Measurements from ENCODE around the gene TMEM121. TPM values are rescaled to one million over a fixed set of nuclear protein-coding genes. Genes with fewer than 3 reads are reported as not detected.

TMEM121 gene
- total RNA-seq, 4 donors from 2014 or later: 1.7 to 4.2 (median 2.7) TPM

DNA sequence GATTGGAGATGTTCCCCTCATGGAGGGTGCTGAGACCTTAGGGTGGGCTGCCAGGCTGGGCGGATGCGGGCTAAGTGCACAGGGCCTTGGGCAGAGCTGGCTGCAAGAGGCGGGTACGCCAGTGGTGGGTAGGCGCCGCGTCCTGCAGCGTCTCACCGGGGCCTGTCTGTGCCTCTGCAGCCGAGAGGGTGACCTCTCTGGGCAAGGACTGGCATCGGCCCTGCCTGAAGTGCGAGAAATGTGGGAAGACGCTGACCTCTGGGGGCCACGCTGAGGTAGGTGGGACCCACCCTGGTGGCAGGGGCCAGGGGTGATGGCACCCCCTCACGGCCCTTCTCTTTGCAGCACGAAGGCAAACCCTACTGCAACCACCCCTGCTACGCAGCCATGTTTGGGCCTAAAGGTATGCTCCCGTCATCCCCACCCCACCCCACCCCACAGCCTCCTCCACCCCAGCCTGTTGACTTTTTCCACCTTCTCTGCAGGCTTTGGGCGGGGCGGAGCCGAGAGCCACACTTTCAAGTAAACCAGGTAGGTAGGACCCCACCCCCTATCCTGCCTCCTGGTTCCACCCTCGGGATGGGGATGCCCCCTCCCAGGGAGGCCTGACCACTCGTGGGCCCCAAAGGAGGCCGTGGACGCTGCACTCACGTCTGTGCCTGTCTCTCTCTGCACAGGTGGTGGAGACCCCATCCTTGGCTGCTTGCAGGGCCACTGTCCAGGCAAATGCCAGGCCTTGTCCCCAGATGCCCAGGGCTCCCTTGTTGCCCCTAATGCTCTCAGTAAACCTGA is 38.2 kb upstream of the TMEM121 start:
- DNase-seq (ENCODE audit: low spot score in 2 of 2): no peak
- WGBS: 38% methylated on average over 8 of the region's 26 CpGs
- TF ChIP-seq POLR2AphosphoS5 (IDR thresholded peaks at IDR 0.05): no peak
- TF ChIP-seq, protein P1, sequence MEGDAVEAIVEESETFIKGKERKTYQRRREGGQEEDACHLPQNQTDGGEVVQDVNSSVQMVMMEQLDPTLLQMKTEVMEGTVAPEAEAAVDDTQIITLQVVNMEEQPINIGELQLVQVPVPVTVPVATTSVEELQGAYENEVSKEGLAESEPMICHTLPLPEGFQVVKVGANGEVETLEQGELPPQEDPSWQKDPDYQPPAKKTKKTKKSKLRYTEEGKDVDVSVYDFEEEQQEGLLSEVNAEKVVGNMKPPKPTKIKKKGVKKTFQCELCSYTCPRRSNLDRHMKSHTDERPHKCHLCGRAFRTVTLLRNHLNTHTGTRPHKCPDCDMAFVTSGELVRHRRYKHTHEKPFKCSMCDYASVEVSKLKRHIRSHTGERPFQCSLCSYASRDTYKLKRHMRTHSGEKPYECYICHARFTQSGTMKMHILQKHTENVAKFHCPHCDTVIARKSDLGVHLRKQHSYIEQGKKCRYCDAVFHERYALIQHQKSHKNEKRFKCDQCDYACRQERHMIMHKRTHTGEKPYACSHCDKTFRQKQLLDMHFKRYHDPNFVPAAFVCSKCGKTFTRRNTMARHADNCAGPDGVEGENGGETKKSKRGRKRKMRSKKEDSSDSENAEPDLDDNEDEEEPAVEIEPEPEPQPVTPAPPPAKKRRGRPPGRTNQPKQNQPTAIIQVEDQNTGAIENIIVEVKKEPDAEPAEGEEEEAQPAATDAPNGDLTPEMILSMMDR (IDR thresholded peaks at IDR 0.05): no peak
- TF ChIP-seq POLR2A (IDR thresholded peaks at IDR 0.05): no peak
- no peak for TF ChIP-seq EP300 (IDR thresholded peaks at IDR 0.05)
- no peaks in the 10 kb centered on the region for H3K27me3 ChIP-seq
- H3K4me3 ChIP-seq: peak overlapping the region; percentile 82
- no peaks in the 10 kb centered on the region for H3K9me3 ChIP-seq
- peaks cover 87% of the 10 kb centered on the region for H3K4me1 ChIP-seq
- H3K36me3 ChIP-seq: peaks cover under 1% of the 10 kb centered on the region
- H3K27ac ChIP-seq: peak overlapping the region; percentile 90

DNA sequence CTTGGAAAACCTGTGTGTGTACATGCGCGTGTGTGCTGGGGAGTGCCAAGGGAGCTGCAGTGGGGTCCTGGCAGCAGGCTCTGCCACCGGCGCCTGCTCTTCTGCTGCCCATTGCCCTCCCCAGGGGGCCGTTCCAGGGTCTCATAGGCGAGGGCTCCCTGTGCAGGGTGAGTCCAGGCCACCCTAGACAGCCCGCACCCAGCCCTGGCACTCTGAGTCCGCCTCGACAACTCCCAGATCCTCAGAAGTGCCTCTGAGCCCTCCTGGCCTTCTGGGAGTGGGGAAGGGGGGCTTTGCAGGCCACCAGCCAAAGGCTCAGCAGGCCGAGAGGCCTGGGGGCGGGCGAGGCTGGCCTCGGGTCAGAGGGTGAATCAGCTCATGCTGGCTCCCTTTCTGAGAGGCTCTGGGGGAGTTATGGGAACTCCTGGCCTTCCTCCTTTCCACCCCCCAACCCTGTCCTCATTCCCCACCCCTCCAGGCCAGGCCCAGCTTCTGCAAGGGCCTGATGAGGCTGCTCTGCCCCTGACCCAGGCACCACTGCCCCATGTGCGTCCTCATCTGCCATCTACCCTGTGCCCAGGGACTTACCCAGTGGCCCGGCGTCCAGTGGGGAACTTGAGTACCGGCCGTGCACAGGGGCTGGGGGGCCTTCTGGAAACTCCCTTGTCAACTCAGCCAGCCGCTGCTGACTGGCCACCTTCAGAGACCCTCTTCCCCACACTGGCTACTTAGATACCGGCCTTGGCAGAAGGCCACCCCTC is 37.4 kb upstream of the TMEM121 start:
- peak overlapping the region; percentile 90 for H3K27ac ChIP-seq
- H3K4me1 ChIP-seq: peaks cover 80% of the 10 kb centered on the region
- no peaks in the 10 kb centered on the region for H3K27me3 ChIP-seq
- peak overlapping the region; percentile 82 for H3K4me3 ChIP-seq
- whole genome bisulfite sequencing: 11% methylated on average over 15 of the region's 20 CpGs
- H3K36me3 ChIP-seq: peaks cover 5% of the 10 kb centered on the region
- H3K9me3 ChIP-seq: no peaks in the 10 kb centered on the region
- TF ChIP-seq, protein P1 (IDR thresholded peaks at IDR 0.05): no peak
- TF ChIP-seq POLR2AphosphoS5 (IDR thresholded peaks at IDR 0.05): no peak
- TF ChIP-seq EP300 (IDR thresholded peaks at IDR 0.05): no peak
- TF ChIP-seq POLR2A (IDR thresholded peaks at IDR 0.05): no peak
- no peak for DNase-seq (ENCODE audit: low spot score in 2 of 2)

DNA sequence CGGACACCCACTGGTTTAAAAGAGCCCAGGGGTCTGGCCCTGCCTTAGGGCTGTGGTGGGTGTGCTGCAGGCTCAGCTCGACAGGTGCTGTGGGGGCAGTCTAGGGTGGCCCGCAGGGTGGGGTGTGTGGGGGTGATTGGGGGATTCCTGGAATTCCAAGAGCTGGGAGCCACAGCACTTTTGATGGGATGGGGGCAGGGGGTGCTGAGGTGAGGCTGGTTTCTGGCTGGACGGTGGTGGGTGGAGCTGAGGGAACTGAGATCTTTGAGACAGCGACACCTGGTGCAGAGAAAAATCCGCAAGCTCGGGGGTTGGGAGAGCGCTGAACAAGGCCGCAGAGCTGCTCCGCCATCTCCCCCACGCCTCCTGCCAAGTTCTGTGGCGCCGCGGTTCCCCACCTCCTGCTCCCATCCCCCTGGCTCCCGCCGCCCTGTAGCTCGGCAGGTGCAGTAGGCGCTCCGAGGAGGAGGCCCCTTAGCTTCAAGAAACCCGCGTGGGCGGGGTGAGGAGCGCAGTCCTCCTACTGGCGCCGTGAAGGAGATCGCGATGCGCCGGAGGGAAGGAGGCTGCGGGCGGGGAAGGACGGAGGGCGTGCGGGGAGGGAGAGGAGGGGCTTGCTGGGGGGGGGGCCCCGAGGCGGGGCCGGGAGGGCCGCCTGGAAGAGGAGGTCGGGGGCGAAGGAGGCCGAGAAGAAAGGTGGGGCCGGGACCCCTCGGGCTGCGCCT is 36.7 kb upstream of the TMEM121 start:
- peaks cover 72% of the 10 kb centered on the region for H3K4me1 ChIP-seq
- H3K4me3 ChIP-seq: peak overlapping the region; percentile 82
- 7% methylated on average over 5 of the region's 44 CpGs for WGBS

DNA sequence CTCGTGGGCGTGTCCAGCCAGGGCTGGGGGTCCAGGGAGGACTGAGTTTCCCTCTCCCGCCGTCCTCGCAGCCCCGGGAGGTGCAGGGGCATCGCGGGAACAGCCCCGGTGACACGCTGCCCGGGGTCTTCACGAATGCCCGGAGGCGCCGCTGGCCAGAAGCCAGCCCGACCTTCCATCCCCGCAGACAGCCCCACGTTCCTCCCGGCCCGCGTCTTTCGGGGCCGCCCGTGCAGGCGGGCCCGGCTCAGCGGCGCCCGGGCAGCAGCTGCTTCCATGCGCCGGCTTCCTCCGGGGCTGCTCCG is 36.2 kb upstream of the TMEM121 start:
- peaks cover 5% of the 10 kb centered on the region for H3K36me3 ChIP-seq
- peak overlapping the region; percentile 82 for H3K4me3 ChIP-seq
- peaks cover 69% of the 10 kb centered on the region for H3K4me1 ChIP-seq
- no peaks in the 10 kb centered on the region for H3K9me3 ChIP-seq
- H3K27me3 ChIP-seq: no peaks in the 10 kb centered on the region
- no CpG with 5 or more reads among the region's 33 CpGs for WGBS
- no peak for TF ChIP-seq EP300 (IDR thresholded peaks at IDR 0.05)
- no peak for TF ChIP-seq POLR2A (IDR thresholded peaks at IDR 0.05)
- TF ChIP-seq, protein P1 (IDR thresholded peaks at IDR 0.05): no peak
- TF ChIP-seq POLR2AphosphoS5 (IDR thresholded peaks at IDR 0.05): no peak
- peak overlapping the region; percentile 90 for H3K27ac ChIP-seq
- DNase-seq (ENCODE audit: low spot score in 2 of 2): no peak

More for the DNA sequence above, 36.7 kb upstream of the TMEM121 start:
- TF ChIP-seq, protein P1 (IDR thresholded peaks at IDR 0.05): peak; percentile 35 to 67
- no peak for TF ChIP-seq EP300 (IDR thresholded peaks at IDR 0.05)
- TF ChIP-seq POLR2A (IDR thresholded peaks at IDR 0.05): no peak
- TF ChIP-seq POLR2AphosphoS5 (IDR thresholded peaks at IDR 0.05): peak in 1 of 3 donors; percentile 65
- peak; percentile 93 to 95 for DNase-seq (ENCODE audit: low spot score in 2 of 2)
- H3K27ac ChIP-seq: peak overlapping the region; percentile 90
- no peaks in the 10 kb centered on the region for H3K9me3 ChIP-seq
- H3K27me3 ChIP-seq: no peaks in the 10 kb centered on the region
- H3K36me3 ChIP-seq: peaks cover 5% of the 10 kb centered on the region
